SK-N-SH treated with all-trans-retinoic acid at 6 μM for 48 hours (cell line): ENCODE measurements around the gene HTR1D.

Experiments used
- ATAC-seq: fragments of 200-7000 bp; cut with Tn5 transposase; 3 replicates; pipeline ENCODE4 v1.9.1; 2020; ENCODE audit warnings: mild to moderate bottlenecking, moderate library complexity
- ARNTL ChIP-seq: fragments of 450-650 bp; formaldehyde crosslinking; IDR thresholded peaks from 2 replicates; pipeline ENCODE4 v1.5.0; 2020; ENCODE audit warnings: low read depth, mild to moderate bottlenecking, moderate library complexity, borderline replicate concordance
- BACH2 ChIP-seq: fragments of 250-450 bp; sonication (Bioruptor Pico); IDR thresholded peaks from 2 replicates; pipeline ENCODE4 v1.9.0; 2021; ENCODE audit warnings: mild to moderate bottlenecking, borderline replicate concordance
- CREB5 ChIP-seq: fragments of 250-450 bp; sonication (Bioruptor Pico); IDR thresholded peaks from 2 replicates; pipeline ENCODE4 v1.5.1; 2020; ENCODE audit warnings: low read depth, mild to moderate bottlenecking, moderate library complexity
- CSDC2 ChIP-seq: fragments of 250-450 bp; sonication (Bioruptor Pico); IDR thresholded peaks from 2 replicates; pipeline ENCODE4 v1.5.0; 2020; ENCODE audit warnings: mild to moderate bottlenecking, moderate library complexity
- CSRNP3 ChIP-seq: fragments of 250-450 bp; sonication (Bioruptor Pico); IDR thresholded peaks from 2 replicates; pipeline ENCODE4 v1.5.1; 2021; ENCODE audit warnings: mild to moderate bottlenecking, moderate library complexity
- ESRRG ChIP-seq: fragments of 250-450 bp; sonication (Bioruptor Pico); IDR thresholded peaks from 2 replicates; pipeline ENCODE4 v1.6.1; 2021; ENCODE audit warnings: mild to moderate bottlenecking
- GLIS3 ChIP-seq: fragments of 250-450 bp; sonication (Bioruptor Pico); IDR thresholded peaks from 2 replicates; pipeline ENCODE4 v1.5.0; 2020; ENCODE audit warnings: mild to moderate bottlenecking, moderate library complexity
- ISL1 ChIP-seq: fragments of 250-450 bp; sonication (Bioruptor Pico); IDR thresholded peaks from 2 replicates; pipeline ENCODE4 v2.1.2; 2022; ENCODE audit warnings: mild to moderate bottlenecking, moderate library complexity
- OSR1 ChIP-seq: fragments of 250-450 bp; sonication (Bioruptor Pico); IDR thresholded peaks from 2 replicates; pipeline ENCODE4 v1.8.0; 2022; ENCODE audit warnings: moderate library complexity, mild to moderate bottlenecking, inconsistent platforms
- PATZ1 ChIP-seq: fragments of 250-450 bp; sonication (Bioruptor Pico); IDR thresholded peaks from 2 replicates; pipeline ENCODE4 v1.8.0; 2020; ENCODE audit warnings: mild to moderate bottlenecking, moderate library complexity, borderline replicate concordance
- PPARA ChIP-seq: fragments of 250-450 bp; sonication (Bioruptor Pico); IDR thresholded peaks from 2 replicates; pipeline ENCODE4 v1.5.0; 2020; ENCODE audit warnings: mild to moderate bottlenecking, borderline replicate concordance
- RARB ChIP-seq: fragments of 250-450 bp; sonication (Bioruptor Pico); IDR thresholded peaks from 2 replicates; pipeline ENCODE4 v1.8.0; 2021; ENCODE audit warnings: mild to moderate bottlenecking, moderate library complexity
- SNAI2 ChIP-seq: fragments of 250-450 bp; sonication (Bioruptor Pico); IDR thresholded peaks from 2 replicates; pipeline ENCODE4 v1.5.0; 2020; ENCODE audit warnings: mild to moderate bottlenecking, moderate library complexity
- TOX ChIP-seq: fragments of 250-450 bp; sonication (Bioruptor Pico); IDR thresholded peaks from 2 replicates; pipeline ENCODE4 v1.8.0; 2021; ENCODE audit warnings: mild to moderate bottlenecking, moderate library complexity, borderline replicate concordance
- ZC3H10 ChIP-seq: fragments of 250-450 bp; sonication (Bioruptor Pico); IDR thresholded peaks from 2 replicates; pipeline ENCODE4 v1.5.1; 2021; ENCODE audit warnings: mild to moderate bottlenecking, moderate library complexity
- ZFP3 ChIP-seq: fragments of 250-450 bp; sonication (Bioruptor Pico); IDR thresholded peaks from 2 replicates; pipeline ENCODE4 v1.5.0; 2020; ENCODE audit warnings: mild to moderate bottlenecking, moderate library complexity
- ZFP30 ChIP-seq: fragments of 450-650 bp; formaldehyde crosslinking; IDR thresholded peaks from 2 replicates; pipeline ENCODE4 v1.5.0; 2022; ENCODE audit warnings: mild to moderate bottlenecking, moderate library complexity
- ZNF565 ChIP-seq: fragments of 450-650 bp; formaldehyde crosslinking; conservative IDR thresholded peaks from 2 replicates; pipeline ENCODE4 v1.5.0; 2020; ENCODE audit warnings: low read depth, mild to moderate bottlenecking, moderate library complexity
- ZNF70 ChIP-seq: fragments of 450-650 bp; formaldehyde crosslinking; IDR thresholded peaks from 2 replicates; pipeline ENCODE4 v1.5.0; 2020; ENCODE audit warnings: mild to moderate bottlenecking, moderate library complexity
- TF ChIP-seq, protein P1 (sequence below): fragments of 250-450 bp; sonication (Bioruptor Pico); IDR thresholded peaks from 2 replicates; pipeline ENCODE4 v1.8.0; 2021; ENCODE audit warnings: low read depth, mild to moderate bottlenecking, moderate library complexity, borderline replicate concordance
- TF ChIP-seq, protein P2 (sequence below): fragments of 250-450 bp; sonication (Bioruptor Pico); IDR thresholded peaks from 2 replicates; pipeline ENCODE4 v1.5.0; 2020; ENCODE audit warnings: mild to moderate bottlenecking, moderate library complexity

HTR1D gene

DNA sequence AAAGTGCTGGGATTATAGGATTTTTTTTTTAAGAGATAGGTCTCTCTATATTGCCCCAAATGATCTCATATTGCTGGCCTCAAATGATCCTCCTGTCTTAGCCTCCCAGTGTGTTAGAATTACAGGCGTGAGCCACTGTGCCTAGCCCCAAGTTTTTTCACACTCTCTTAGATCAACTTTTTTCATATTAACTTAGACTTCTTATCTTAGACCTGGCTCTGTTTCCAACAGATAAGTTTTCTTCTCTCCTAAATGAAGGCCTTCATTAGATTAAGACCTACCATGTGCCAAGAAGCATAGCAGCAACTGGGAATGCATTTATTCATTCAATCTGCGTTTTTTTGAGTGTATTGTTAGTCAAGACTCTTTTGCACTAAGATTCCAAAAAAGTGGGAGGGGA, 20.2 kb upstream of the HTR1D start:
- TF ChIP-seq PATZ1 (CRISPR knock-in tag) (no peak), ZFP3 (no peak), ARNTL (CRISPR knock-in tag) (no peak), ISL1 (CRISPR knock-in tag) (no peak), CSRNP3 (no peak), ZFP30 (CRISPR knock-in tag) (no peak), ZC3H10 (CRISPR knock-in tag) (no peak), SNAI2 (CRISPR knock-in tag) (no peak), GLIS3 (no peak), CSDC2 (CRISPR knock-in tag) (no peak), TOX (CRISPR knock-in tag) (no peak), PPARA (CRISPR knock-in tag) (no peak), BACH2 (no peak), CREB5 (no peak), RARB (no peak), ESRRG (CRISPR knock-in tag) (no peak)
- TF ChIP-seq, protein P1, sequence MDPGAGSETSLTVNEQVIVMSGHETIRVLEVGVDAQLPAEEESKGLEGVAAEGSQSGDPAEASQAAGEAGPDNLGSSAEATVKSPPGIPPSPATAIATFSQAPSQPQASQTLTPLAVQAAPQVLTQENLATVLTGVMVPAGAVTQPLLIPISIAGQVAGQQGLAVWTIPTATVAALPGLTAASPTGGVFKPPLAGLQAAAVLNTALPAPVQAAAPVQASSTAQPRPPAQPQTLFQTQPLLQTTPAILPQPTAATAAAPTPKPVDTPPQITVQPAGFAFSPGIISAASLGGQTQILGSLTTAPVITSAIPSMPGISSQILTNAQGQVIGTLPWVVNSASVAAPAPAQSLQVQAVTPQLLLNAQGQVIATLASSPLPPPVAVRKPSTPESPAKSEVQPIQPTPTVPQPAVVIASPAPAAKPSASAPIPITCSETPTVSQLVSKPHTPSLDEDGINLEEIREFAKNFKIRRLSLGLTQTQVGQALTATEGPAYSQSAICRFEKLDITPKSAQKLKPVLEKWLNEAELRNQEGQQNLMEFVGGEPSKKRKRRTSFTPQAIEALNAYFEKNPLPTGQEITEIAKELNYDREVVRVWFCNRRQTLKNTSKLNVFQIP (CRISPR knock-in tag), result no peak
- ATAC-seq, result no peak

DNA sequence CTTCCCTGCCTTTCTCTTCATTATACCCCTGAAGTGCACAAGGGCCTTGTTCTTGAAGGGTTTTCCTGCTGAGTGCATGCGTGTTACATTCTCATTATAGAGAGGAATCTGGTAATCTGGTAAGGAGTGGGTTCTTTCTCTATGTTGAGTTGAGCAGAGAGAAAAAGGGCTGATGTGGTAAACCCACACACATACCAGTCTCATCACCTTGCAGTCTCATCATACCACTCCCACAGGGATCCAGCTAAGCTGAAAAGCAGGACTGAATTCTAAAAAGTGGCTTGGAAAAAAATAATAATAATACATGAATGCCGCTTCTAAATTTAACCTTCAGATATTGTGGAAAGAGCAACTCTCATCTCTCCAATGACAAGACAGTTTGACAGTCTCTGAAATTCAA, 10.5 kb upstream of the HTR1D start:
- TF ChIP-seq SNAI2 (CRISPR knock-in tag), result no peak
- no peak for TF ChIP-seq BACH2
- TF ChIP-seq ZNF70 (CRISPR knock-in tag), result no peak
- no peak for TF ChIP-seq ARNTL (CRISPR knock-in tag)
- no peak for TF ChIP-seq ZFP30 (CRISPR knock-in tag)
- TF ChIP-seq CSRNP3, result no peak
- no peak for TF ChIP-seq ZC3H10 (CRISPR knock-in tag)
- TF ChIP-seq PATZ1 (CRISPR knock-in tag), result no peak
- no peak for TF ChIP-seq CREB5
- no peak for TF ChIP-seq RARB
- TF ChIP-seq, protein P1 (CRISPR knock-in tag), result no peak
- no peak for TF ChIP-seq ZFP3
- TF ChIP-seq GLIS3, result no peak
- TF ChIP-seq OSR1 (CRISPR knock-in tag), result no peak
- no peak for TF ChIP-seq TOX (CRISPR knock-in tag)
- TF ChIP-seq, protein P2, sequence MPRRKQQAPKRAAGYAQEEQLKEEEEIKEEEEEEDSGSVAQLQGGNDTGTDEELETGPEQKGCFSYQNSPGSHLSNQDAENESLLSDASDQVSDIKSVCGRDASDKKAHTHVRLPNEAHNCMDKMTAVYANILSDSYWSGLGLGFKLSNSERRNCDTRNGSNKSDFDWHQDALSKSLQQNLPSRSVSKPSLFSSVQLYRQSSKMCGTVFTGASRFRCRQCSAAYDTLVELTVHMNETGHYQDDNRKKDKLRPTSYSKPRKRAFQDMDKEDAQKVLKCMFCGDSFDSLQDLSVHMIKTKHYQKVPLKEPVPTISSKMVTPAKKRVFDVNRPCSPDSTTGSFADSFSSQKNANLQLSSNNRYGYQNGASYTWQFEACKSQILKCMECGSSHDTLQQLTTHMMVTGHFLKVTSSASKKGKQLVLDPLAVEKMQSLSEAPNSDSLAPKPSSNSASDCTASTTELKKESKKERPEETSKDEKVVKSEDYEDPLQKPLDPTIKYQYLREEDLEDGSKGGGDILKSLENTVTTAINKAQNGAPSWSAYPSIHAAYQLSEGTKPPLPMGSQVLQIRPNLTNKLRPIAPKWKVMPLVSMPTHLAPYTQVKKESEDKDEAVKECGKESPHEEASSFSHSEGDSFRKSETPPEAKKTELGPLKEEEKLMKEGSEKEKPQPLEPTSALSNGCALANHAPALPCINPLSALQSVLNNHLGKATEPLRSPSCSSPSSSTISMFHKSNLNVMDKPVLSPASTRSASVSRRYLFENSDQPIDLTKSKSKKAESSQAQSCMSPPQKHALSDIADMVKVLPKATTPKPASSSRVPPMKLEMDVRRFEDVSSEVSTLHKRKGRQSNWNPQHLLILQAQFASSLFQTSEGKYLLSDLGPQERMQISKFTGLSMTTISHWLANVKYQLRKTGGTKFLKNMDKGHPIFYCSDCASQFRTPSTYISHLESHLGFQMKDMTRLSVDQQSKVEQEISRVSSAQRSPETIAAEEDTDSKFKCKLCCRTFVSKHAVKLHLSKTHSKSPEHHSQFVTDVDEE (CRISPR knock-in tag), result no peak
- TF ChIP-seq ZNF565 (CRISPR knock-in tag), result no peak
- TF ChIP-seq ESRRG (CRISPR knock-in tag), result no peak
- TF ChIP-seq ISL1 (CRISPR knock-in tag), result no peak
- no peak for ATAC-seq
